ENCODE measurements around the gene SHKBP1. TPM values are rescaled to one million over a fixed set of nuclear protein-coding genes. Genes with fewer than 3 reads are reported as not detected.

The SHKBP1 gene
- total and polyA plus RNA-seq, 9 of the 15 experiments (the other 6 are each of a cell fraction or from before 2014, with no cell fraction given): 1.2 to 58.1 (median 22.3) TPM

GRCh38 chr19:40599331-40599901 is 22.7 kb downstream of the SHKBP1 start (continued):
- no peak for TF ChIP-seq ZNF318 (IDR thresholded peaks at IDR 0.05; ENCODE audit: borderline replicate concordance in 1 of 2, low read depth in 1 of 2)
- peak; percentile 87 for TF ChIP-seq HLTF (IDR thresholded peaks at IDR 0.05)
- no peak for TF ChIP-seq CHCHD3 (CRISPR knock-in tag; IDR thresholded peaks at IDR 0.05)
- TF ChIP-seq RFX7 (CRISPR knock-in tag; IDR thresholded peaks at IDR 0.05): no peak
- peak in 1 of 2 experiments; percentile 55; a peak in 2 of 4 replicates for TF ChIP-seq HDAC1 (IDR thresholded peaks at IDR 0.05)
- TF ChIP-seq NR2C2 (CRISPR knock-in tag; IDR thresholded peaks at IDR 0.05): no peak
- no peak for TF ChIP-seq NR2C2 (tag; IDR thresholded peaks at IDR 0.05)
- TF ChIP-seq ASH1L (IDR thresholded peaks at IDR 0.05; ENCODE audit: borderline replicate concordance, low read depth, partially characterized antibody): no peak
- no peak for TF ChIP-seq ZBTB5 (IDR thresholded peaks at IDR 0.05)
- TF ChIP-seq, protein P1, sequence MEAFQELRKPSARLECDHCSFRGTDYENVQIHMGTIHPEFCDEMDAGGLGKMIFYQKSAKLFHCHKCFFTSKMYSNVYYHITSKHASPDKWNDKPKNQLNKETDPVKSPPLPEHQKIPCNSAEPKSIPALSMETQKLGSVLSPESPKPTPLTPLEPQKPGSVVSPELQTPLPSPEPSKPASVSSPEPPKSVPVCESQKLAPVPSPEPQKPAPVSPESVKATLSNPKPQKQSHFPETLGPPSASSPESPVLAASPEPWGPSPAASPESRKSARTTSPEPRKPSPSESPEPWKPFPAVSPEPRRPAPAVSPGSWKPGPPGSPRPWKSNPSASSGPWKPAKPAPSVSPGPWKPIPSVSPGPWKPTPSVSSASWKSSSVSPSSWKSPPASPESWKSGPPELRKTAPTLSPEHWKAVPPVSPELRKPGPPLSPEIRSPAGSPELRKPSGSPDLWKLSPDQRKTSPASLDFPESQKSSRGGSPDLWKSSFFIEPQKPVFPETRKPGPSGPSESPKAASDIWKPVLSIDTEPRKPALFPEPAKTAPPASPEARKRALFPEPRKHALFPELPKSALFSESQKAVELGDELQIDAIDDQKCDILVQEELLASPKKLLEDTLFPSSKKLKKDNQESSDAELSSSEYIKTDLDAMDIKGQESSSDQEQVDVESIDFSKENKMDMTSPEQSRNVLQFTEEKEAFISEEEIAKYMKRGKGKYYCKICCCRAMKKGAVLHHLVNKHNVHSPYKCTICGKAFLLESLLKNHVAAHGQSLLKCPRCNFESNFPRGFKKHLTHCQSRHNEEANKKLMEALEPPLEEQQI (IDR thresholded peaks at IDR 0.05): no peak
- no peak for TF ChIP-seq ZSCAN32 (CRISPR knock-in tag; IDR thresholded peaks at IDR 0.05)
- TF ChIP-seq MECOM (CRISPR knock-in tag; IDR thresholded peaks at IDR 0.05): 0 out of 2 replicates have a peak, but pooled peaks have one; percentile 19
- no peak for TF ChIP-seq PRPF4 (IDR thresholded peaks at IDR 0.05; ENCODE audit: insufficient read depth, low read depth, low read length, poor library complexity, severe bottlenecking)
- TF ChIP-seq KLF16 (IDR thresholded peaks at IDR 0.05): no peak
- TF ChIP-seq, protein P2, sequence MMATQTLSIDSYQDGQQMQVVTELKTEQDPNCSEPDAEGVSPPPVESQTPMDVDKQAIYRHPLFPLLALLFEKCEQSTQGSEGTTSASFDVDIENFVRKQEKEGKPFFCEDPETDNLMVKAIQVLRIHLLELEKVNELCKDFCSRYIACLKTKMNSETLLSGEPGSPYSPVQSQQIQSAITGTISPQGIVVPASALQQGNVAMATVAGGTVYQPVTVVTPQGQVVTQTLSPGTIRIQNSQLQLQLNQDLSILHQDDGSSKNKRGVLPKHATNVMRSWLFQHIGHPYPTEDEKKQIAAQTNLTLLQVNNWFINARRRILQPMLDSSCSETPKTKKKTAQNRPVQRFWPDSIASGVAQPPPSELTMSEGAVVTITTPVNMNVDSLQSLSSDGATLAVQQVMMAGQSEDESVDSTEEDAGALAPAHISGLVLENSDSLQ (IDR thresholded peaks at IDR 0.05): peak; percentile 88

All from K562 (cell line).